TTC549 (cell line): Measurements from ENCODE around the gene USP48.
"Not testable (repeated sequence)": the region's sequence is repeated elsewhere in the genome, so short reads cannot be mapped to it uniquely, and the experiment has no call there.

Experiments
- FAIRE-seq: peaks from 2 replicates; lab custom pipeline; 2012; peaks lifted over from hg19 to GRCh38; lab: Jason Lieb, UNC

USP48 gene

DNA sequence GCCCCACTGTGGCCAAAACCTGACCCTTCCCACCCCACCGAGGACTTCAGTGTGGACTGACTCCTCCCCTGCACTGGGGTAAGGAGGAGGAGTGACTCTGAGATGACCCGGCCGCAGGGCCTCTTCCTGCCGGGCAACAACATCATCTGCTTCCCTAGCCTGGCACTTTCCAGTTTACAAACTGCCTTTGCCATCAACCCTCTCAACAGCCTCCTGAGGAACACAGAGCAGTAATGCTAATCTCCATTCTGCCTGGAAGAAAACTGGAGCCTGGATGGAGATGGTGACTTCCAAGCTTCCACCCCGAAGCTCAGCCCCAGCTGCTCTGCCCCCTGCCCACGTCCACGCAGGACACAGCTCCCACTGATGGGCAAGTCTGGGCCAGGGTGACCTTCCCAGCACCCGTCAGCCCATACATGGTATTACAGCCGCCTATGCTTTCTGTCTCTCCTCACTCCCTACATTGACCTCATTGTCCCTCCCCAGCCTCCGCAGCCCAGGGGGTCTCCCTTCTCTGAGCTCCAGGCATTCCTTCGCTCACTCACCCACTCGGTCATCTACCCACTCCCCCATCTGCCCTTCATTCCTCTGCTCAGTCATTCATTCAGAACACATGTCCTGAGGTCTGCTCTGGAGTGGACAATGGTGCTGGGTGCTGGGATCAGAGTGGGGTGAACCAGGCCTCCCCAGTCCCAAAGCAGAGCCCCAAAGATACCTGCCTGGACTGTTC lies 148.0 kb downstream of the USP48 start:
- FAIRE-seq: no peak

DNA sequence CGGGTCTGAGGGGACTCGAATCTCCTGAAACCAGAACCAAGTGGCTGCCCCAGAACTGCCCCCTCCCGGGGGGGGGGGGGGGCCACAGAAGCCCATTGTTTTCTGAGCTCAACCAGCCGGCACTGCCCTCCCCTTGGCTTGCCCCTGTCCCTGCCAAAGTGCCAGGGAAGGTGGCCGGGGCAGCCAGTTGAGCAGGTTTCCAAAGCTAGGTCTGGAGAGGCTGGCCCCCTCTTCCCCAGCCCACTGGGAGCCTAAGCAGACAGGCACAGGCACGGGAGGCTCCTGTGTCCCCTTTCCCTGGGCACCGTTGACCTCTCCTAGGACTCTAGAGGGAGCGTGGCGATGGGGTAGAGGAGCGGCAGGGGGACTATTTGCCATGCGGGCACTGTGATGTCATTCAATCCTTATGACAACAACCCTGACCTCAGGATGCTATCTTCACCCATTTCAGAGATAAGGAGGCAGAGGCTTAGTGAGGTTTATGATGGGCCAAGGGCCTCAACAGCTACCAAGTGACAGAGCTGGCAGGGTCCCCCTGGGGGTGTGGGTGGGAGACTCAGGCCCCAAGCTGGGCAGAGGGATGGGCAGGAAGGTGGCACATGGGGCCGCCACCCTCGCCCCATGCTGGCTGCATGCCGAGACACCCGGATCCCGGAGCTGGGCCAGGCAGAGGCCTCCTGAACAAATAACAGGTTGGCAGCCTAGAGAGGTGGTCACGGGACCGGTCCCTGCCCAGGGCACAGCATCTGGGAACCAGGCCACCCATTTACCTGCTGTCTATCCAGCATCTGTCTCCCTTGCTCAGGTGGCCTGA lies 148.8 kb downstream of the USP48 start:
- no peak for FAIRE-seq

DNA sequence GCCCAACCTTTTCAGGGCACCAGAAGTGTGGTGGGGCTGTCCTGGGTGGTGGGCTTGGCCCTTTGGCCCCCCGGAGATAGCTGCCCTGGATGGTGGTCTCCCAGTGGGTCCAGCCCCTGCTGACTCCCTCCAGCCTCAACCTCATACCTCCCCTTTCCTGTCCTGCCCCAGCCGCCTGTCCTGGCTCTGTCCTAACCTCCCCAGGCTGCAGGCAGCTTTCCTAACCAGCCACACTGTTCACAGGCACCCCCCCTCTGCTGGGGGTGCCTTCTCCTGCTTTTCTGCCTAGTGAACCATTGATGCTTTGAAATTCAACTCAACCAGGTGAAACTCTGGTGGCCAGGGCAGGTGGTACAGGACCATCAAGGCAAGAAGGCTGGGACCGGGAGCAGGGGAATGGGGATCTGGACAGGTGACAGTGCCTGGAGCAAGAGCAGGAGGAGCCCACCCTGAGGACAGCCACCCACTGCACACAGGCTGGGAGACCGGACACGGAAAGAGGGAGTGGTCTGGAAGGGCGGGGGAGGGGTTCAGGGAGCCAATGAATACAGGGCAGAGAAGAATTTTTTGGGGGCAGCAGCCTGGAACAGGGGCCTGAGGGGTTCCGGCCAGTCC lies 149.7 kb downstream of the USP48 start:
- FAIRE-seq: no peak

DNA sequence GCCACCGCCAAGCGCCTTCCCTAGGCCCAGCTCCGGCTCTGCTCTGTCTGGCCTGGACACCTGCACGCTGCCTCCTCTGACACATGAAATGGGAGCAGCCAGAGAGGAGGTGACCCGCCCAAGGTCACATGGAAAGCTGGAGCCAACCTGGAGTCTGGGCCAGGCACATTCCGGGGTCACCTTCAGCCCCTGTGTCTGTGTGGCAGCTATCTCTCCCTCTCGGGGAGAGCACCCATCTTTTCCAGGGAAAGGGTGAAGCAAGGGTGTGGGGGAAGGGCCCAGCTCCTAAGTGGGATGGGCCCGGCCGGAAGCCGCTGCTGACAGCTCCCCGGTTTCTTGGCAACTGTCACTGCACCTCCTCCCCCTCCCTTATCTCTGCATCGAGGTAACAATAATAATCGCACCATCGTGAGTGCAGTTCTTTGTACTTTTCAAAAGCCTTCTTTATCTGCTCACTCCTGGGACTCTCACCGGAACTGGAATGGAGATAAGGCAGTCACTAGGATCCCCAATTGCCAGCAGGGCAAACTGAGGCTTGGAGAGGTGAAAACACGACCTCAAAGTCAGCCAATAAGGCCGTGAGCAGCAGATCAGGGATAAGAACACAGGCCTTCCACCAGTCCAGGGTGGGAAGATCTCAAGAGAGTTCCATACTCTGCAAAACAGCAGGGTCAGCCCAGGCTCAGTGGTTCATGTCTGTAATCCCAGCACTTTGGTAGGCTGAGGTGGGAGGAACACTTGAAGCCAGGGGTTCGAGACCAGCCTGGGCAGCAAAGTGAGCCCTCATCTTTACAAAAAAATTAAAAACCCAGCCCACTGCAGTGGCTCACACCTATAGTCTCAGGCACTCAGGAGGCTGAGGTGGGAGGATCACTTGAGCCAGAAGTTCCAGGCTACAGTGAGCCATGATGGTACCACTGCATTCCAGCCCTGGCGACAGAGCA lies 150.7 kb downstream of the USP48 start:
- FAIRE-seq: no peak

DNA sequence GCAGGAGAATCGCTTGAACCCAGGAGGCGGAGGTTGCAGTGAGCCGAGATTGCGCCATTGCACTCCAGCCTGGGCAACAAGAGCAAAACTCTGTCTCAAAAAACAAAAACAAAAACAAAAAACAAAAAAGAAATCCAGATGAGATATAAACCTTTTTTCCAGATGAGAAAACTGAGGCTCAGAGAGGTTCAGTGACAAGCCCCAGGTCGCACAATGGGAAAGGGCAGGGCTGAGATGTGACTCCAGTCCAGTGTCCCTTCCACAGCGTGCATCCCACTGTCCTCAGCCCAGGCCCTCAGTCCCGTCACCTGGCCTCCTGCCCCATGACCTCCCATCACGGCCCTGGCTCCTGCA lies 151.4 kb downstream of the USP48 start:
- not testable (repeated sequence) for FAIRE-seq

DNA sequence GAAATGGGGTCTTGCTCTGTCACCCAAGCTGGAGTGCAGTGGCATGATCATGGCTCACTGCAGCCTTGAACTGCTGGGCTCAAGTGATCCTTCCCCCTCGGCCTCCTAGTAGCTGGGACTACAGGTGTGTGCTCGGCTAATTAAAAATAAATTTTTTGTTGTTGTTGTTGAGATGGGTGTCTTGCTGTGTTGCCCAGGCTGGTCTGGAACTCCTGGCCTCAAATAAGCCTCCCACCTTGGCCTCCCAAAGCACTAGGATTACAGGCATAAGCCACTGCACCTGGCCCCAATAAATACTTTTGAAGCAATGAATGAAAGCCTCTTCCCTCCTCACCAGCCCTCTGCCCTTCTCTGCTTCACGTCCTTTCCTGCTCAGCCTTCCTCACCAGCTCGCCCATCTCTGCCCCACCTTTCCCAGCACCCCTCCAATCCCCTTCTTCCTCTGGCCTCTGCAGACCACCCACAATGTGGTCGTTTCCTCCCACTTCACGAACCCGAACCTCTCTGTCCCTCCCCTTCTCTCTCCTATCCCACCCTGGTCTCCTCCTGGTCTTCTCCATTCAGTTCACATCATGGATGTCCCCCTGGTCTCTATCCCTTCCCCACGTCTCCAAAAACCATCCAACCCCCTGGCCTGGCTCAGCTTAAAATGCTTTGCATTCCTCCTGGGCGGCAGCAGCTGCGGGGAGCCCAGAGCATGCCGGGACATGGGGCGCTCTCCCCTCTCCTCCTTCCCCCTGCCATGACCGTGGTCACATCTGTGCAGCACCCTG lies 152.2 kb downstream of the USP48 start:
- no peak for FAIRE-seq

DNA sequence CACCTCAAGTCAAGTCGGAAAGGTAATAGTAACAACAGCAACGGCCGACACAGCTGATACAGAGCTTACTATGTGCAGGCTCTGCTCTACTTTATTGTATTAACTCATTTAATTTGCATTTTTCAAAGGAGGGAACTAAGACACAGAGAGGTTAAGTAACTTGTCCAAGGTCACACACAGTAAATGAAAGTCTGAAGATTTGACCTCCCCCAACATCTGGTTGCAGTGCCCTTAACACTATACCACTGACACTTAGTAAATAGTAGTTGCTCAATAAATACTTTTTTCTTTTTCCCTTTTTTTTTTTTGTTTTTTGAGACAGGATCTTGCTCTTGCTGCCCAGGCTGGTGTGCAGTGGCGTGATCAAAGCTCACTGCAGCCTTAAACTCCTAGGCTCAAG lies 153.0 kb downstream of the USP48 start:
- FAIRE-seq: no peak

DNA sequence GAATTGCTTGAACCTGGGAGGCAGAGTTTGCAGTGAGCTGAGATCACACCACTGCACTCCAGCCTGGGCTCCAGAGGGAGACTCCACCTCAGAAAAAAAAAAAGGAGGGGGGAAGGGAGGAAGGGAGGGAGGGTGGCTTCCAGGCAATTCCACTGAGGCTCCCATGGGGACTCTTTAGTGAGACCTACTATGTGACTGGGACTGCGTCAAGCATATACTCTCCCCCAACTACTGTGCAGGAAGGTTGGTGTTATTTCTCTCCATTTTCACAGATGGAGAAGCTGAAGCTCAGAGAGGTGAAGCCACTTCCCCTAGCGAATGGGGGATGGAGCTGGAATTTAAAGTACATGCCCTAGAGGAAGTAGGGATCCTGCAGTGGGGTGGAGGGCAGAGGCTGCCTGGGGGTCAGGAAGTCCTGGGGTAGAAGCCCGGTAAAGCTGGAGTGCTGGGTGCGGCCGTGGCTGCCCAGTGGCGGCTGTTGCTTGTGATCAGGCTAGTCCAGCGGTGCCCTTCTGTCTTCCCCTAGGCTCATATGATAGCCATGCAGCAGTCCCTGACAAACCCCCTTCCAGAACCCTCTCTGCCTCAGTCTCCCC lies 154.1 kb downstream of the USP48 start:
- FAIRE-seq: no peak
